HG02642 (cell line): ENCODE measurements around the gene KCNK3.

Experiments used
- ATAC-seq: cut with Tn5 transposase; IDR thresholded peaks from one replicate; pipeline ENCODE4 v1.9.1; 2021; ENCODE audit warnings: mild to moderate bottlenecking; ENCODE audit not compliant: unreplicated experiment, poor library complexity

Gene KCNK3

GRCh38 chr2:26709323-26710110, 17.0 kb downstream of the KCNK3 start:
- ATAC-seq = no peak

- ATAC-seq = no peak
Measured at GRCh38 chr2:26710145-26710544, 17.6 kb downstream of the KCNK3 start.

- no peak for ATAC-seq
Measured at GRCh38 chr2:26710743-26711456, 18.4 kb downstream of the KCNK3 start.

GRCh38 chr2:26711457-26712161, 19.1 kb downstream of the KCNK3 start:
- no peak for ATAC-seq

- no peak for ATAC-seq
Measured at GRCh38 chr2:26712486-26713465, 20.3 kb downstream of the KCNK3 start.

- no peak for ATAC-seq
Measured at GRCh38 chr2:26715528-26716270, 23.2 kb downstream of the KCNK3 start.

GRCh38 chr2:26716340-26716739, 23.8 kb downstream of the KCNK3 start:
- no peak for ATAC-seq

- ATAC-seq = no peak
Measured at GRCh38 chr2:26716769-26717168, 24.2 kb downstream of the KCNK3 start.

GRCh38 chr2:26717362-26717761, 24.8 kb downstream of the KCNK3 start:
- ATAC-seq = no peak

GRCh38 chr2:26718949-26719686, 26.6 kb downstream of the KCNK3 start:
- no peak for ATAC-seq

GRCh38 chr2:26720322-26721114, 28.0 kb downstream of the KCNK3 start:
- no peak for ATAC-seq

GRCh38 chr2:26721115-26722032, 28.9 kb downstream of the KCNK3 start:
- no peak for ATAC-seq

GRCh38 chr2:26722328-26722727, 29.8 kb downstream of the KCNK3 start:
- no peak for ATAC-seq

GRCh38 chr2:26722911-26723310, 30.4 kb downstream of the KCNK3 start:
- no peak for ATAC-seq

GRCh38 chr2:26723475-26723874, 31.0 kb downstream of the KCNK3 start:
- no peak for ATAC-seq

- no peak for ATAC-seq
Measured at GRCh38 chr2:26723991-26724750, 31.6 kb downstream of the KCNK3 start.
